GM18499 (cell line): ENCODE results near the gene SEC14L1.
"Not testable (repeated sequence)": the region's sequence is repeated elsewhere in the genome, so short reads cannot be mapped to it uniquely, and the experiment has no call there.

Experiments
- ATAC-seq: cut with Tn5 transposase; IDR thresholded peaks from one replicate; pipeline ENCODE4 v1.9.1; 2021; ENCODE audit warnings: moderate number of reproducible peaks; ENCODE audit not compliant: insufficient read depth, unreplicated experiment

The SEC14L1 gene

DNA sequence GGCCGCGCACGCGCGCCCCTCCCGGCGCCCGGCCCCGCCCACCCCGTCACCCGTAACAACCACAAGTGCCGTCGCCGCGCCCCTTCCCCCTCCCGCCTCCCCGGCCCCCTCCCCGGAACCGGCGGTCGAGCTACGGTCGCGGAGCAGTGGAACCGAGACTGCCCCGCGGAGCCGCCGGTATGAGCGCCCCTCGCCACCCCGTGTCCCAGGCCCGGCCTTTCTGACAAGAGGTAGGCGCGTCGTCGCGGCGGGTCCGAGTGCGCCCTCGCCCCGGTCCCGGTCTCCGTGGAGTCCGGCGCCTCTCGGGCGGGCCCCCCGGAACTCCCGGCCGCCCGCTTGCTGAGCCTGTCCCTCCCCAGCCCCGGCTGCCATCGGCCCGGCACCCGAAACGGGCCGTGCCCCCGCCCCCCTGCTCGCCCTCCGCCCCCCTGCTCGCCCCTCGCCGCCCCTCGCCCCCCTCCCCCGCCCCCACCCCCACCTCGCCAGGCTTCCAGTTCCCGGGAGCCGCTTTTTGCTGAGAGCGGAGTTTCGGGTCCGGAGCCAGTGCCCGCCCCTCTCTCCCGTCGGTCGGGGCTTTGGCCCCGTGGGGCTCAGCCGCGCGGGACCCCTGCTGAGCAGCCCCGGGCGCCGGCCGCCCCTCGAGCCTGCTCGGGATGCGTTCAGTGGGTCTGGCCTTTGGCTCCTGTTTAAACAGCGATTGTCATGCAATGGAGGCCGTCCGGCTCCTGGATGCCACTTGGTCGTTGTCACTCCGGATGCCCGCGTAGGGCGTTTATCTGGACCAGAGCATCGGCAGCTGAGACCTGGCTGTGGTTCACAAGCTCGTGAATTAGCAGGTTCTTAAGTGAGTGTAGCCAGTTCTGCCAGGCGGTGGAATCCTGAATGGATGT, at the start of gene SEC14L1:
TSS of gene SEC14L1 (plus strand) at position 92 of the 890 bp plus-strand sequence. CDS start 2,628 bp downstream, outside the sequence.
- ATAC-seq = no peak

DNA sequence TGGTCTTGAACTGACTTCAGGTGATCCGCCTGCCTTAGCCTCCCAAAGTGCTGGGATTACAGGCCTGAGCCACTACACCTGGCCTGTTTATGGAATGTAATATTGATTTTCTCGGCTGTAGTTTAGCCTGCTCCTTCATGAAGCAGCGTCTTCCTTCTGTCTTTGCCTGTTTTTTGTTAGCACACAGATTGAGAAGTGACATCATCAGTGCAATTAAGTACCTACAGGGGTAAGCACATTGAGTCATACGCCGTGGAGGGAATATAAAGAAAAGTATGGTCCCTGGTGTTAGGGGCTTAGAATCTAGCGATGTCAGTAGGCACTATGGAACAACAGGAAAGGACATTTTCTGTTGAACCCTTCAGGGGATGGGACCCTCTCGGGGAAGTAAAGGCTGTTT, 48.7 kb upstream of the SEC14L1 start:
- ATAC-seq = no peak

GRCh38 chr17:77095461-77095860, 45.3 kb upstream of the SEC14L1 start:
- no peak for ATAC-seq

- ATAC-seq = no peak
Measured at GRCh38 chr17:77096570-77097214, 44.1 kb upstream of the SEC14L1 start.

GRCh38 chr17:77097631-77098180, 43.1 kb upstream of the SEC14L1 start:
- ATAC-seq = no peak

- no peak for ATAC-seq
Measured at GRCh38 chr17:77098884-77099545, 41.8 kb upstream of the SEC14L1 start.

DNA sequence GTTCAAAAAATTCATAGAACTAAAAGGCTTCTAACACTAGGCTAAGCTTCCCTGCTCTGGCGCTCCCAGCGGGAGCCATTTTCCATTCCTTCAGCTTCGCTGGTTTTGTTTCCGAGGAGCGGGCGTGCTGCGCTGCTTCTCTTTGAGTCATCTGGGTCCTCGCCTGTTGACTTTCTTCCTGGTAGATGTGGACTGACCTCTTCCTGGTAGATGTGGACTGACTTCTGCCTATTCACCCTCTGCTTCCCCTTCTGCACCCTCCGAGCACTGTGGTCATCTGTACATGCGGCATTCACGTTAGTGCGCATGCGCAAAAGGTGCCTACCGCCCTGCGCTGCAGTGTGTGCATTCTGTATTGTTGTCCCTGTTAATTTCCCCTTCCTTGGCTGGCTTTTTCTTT, 40.8 kb upstream of the SEC14L1 start:
- no peak for ATAC-seq

- no peak for ATAC-seq
Measured at GRCh38 chr17:77101521-77102410, 39.0 kb upstream of the SEC14L1 start.

DNA sequence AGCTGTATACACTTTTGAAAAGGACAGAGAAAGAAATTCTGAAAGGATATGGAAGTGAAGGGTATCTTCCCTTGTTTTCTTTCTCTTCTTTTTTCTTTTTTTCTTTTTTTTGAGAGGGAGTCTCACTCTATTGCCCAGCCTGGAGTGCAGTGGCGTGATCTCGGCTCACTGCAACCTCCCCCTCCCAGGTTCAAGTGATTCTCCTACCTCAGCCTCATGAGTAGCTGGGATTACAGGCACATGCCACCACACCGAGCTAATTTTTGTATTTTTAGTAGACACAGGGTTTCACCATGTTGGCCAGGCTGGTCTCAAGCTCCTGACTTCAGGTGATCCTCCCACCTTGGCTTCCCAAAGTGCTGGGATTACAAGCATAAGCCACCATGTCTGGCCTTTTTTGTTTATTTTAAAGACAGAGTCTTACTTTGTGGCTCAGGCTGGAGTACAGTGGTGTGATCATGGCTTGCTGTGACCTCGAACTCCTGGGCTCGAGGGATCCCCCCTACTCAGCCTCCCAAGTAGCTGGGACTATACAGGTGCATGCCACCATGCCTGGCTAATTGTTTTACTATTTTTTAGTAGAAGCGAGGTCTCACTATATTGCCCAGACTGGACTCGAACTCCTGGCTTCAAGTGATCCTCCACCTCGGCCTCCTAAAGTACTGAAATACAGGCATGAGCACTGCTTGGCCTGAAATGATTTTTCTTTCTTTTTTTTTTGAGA, 38.2 kb upstream of the SEC14L1 start:
- ATAC-seq = not testable (repeated sequence)

DNA sequence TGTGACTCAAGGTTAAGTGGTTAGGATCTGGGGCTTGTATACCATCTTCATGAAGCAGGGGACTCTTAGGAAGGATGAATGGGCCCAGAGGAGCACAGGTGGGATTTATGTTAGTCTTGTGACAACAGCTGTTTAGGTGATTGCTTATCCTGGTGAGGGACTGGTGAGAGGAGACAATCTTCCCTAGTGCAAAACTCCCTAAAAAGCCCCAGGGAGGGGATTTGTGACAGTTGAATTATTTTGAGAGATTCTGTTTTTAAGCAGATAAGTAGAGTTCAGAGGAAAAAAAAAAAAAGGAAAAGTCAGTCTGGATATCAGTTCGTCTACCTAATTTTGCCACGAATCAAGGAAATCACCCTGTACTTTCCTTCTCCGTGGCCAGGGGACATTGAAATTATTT, 35.1 kb upstream of the SEC14L1 start:
- no peak for ATAC-seq

DNA sequence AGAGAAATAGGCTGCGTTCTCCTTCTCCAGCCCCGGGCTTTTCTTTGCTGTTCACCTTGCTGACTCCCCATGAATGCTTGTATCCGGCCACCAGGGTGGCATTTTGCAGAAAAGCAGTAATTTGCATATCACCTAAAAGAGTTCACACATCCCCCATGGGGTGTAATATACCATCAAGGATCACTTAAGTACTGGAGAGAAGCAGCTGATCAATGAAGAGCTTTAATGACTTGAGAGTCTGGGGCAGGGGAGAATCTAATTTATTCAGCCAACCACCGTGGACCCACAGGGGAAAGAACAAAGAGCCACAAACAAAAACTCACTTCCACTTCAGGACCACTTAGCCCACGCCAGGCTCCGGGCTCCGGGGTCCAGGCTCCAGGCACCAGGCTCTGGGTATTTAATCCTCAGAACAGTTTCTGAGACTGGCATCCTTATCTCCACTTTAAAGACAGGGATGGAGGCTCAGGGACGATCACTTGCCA, 33.9 kb upstream of the SEC14L1 start:
- ATAC-seq = peak; percentile 33

GRCh38 chr17:77107506-77108433, 33.0 kb upstream of the SEC14L1 start:
- peak; percentile 49 for ATAC-seq

GRCh38 chr17:77109159-77109759, 31.5 kb upstream of the SEC14L1 start:
- no peak for ATAC-seq

- no peak for ATAC-seq
Measured at GRCh38 chr17:77109764-77110359, 30.9 kb upstream of the SEC14L1 start.

DNA sequence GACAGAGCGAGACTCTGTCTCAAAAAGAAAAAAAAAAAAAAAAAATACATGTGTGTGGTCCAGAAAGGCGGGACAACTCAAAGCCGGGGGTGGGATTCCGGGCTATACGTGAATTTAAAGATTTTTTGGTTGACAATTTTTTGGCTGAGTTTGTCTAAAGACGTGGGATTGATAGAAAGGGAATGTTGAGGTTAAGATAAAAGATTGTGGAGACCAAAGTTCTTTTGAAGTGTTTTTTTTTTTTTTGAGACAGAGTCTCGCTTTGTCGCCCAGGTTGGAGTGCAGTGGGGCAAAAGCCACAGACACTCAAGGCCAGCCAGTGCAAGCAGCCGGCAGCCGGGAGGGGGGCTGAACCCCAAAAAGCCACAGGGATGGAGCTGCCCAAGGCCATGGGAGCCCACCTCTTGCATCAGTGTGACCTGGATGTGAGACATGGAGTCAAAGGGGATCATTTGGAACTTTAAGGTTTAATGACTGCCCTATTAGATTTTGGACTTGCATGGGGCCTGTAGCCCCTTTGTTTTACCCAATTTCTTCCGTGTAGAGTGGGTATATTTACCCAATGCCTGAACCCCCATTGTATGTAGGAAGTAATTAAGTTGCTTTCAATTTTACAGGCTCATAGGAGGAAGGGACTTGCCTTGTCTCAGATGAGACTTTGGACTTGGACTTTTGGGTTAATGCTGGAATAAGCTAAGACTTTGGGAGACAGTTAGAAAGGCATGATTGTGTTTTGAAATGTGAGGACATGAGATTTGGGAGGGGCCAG, 29.4 kb upstream of the SEC14L1 start:
- ATAC-seq = not testable (repeated sequence)

DNA sequence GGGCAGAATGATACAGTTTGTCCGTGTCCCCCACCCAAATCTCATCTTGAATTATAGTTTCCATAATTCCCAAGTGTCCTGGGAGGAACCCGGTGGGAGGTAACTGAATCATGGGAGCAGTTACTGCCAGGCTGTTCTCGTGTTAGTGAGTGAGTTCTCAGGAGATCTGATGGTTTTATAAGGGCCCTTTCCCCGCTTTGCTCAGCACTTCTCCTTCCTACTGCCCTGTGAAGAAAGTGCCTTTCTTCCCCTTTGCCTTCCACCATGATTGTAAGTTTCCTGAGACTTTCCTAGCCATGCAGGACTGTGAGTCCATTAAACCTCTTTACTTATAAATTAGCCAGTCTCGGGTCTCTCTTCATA, 28.9 kb upstream of the SEC14L1 start:
- no peak for ATAC-seq

DNA sequence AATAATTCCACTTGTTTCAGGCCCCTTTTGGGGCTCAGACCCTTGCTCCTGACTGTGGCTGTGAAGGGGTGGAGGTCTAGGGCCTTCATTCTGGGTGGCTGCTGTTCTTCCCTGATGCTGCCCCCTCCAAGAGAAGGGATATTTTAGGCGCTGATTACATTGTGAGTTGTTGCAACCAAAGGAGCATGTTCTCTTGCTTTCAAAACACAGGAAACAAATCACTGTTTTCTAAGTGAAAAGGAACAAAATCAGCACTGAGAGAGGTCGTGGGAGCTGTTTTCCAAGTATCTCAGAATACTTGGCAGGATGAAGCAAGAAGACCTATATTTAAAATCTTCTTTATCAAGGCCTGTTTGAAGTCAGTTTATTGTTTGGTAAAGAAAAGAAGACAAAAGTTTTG, 25.3 kb upstream of the SEC14L1 start:
- ATAC-seq = no peak
